ENCODE data around the gene ANAPC16.
"Not testable (repeated sequence)": the region's sequence is repeated elsewhere in the genome, so short reads cannot be mapped to it uniquely, and the experiment has no call there.

The ANAPC16 gene

GRCh38 chr10:72265990-72266865, 50.4 kb downstream of the ANAPC16 start:
- no peak for DNase-seq

- DNase-seq, result no peak
Observed at GRCh38 chr10:72267381-72267780, 51.6 kb downstream of the ANAPC16 start.

GRCh38 chr10:72267819-72268399, 52.1 kb downstream of the ANAPC16 start:
- DNase-seq, result no peak

- not testable (repeated sequence) for DNase-seq
Observed at GRCh38 chr10:72268475-72269200, 52.8 kb downstream of the ANAPC16 start.

GRCh38 chr10:72270607-72271281, 54.9 kb downstream of the ANAPC16 start:
- no peak for DNase-seq

GRCh38 chr10:72272689-72273409, 57.0 kb downstream of the ANAPC16 start:
- DNase-seq, result peak; percentile 68

GRCh38 chr10:72273410-72274212, 57.8 kb downstream of the ANAPC16 start, which contains the start of gene DDIT4:
DDIT4 (plus strand) TSS chr10:72273924; CDS start chr10:72274217, 293 bp downstream.
- peak; percentile 100 for DNase-seq

- DNase-seq, result no peak
Observed at GRCh38 chr10:72274213-72274729, 58.5 kb downstream of the ANAPC16 start.

- DNase-seq, result peak; percentile 84
Observed at GRCh38 chr10:72274730-72275350, 59.0 kb downstream of the ANAPC16 start.

GRCh38 chr10:72275351-72276012, 59.7 kb downstream of the ANAPC16 start:
- no peak for DNase-seq

GRCh38 chr10:72276013-72276387, 60.2 kb downstream of the ANAPC16 start:
- DNase-seq, result no peak

- DNase-seq, result no peak
Observed at GRCh38 chr10:72276421-72277339, 60.9 kb downstream of the ANAPC16 start.

- no peak for DNase-seq
Observed at GRCh38 chr10:72277340-72277995, 61.7 kb downstream of the ANAPC16 start.

- DNase-seq, result no peak
Observed at GRCh38 chr10:72277996-72278667, 62.3 kb downstream of the ANAPC16 start.

GRCh38 chr10:72278668-72279393, 63.0 kb downstream of the ANAPC16 start:
- no peak for DNase-seq

GRCh38 chr10:72279587-72279986, 63.8 kb downstream of the ANAPC16 start:
- not testable (repeated sequence) for DNase-seq

GRCh38 chr10:72283131-72283530, 67.3 kb downstream of the ANAPC16 start:
- no peak for DNase-seq

Measured in activated CD4-positive, alpha-beta T cell treated with anti-CD3 and anti-CD28 coated beads, Interleukin-10, Interleukin-2, amounts not matched to agents 100 ng/mL and 50 ng/mL, durations not matched to agents 16 hours and 8 hours (primary cell).